ENCODE results near the gene HIGD1B.

- no peak for TF ChIP-seq SUZ12 (IDR thresholded peaks at IDR 0.05; ENCODE audit: extremely low read depth, insufficient read depth, insufficient read length)
- TF ChIP-seq YY1 (IDR thresholded peaks at IDR 0.05; ENCODE audit: insufficient read depth, insufficient read length), result no peak
These were observed 28.1 kb downstream of the HIGD1B start for GRCh38 chr17:44875761-44876160.

Data from NT2/D1 (cell line).